Panc1 (cell line): ENCODE results near the gene PRSS16.

Experiments used
- CTCF ChIP-seq: fragments of 450-650 bp; IDR thresholded peaks from 2 replicates; pipeline ENCODE4 v1.5.1; 2017; ENCODE audit warnings: mild to moderate bottlenecking
- POLR2AphosphoS5 ChIP-seq: IDR thresholded peaks from 2 replicates; pipeline ENCODE4 v1.6.1; 2012; ENCODE audit warnings: mild to moderate bottlenecking, low read depth, low read length, moderate library complexity
- REST ChIP-seq, 2 experiments: IDR thresholded peaks; 2 replicates each; pipeline ENCODE4 v1.6.1; 2011 to 2012; ENCODE audit warnings: low read depth in 2 of 2, control low read depth in 1 of 2, low read length in 1 of 2, mild to moderate bottlenecking in 1 of 2, moderate library complexity in 1 of 2; ENCODE audit not compliant: insufficient read depth in 1 of 2
- SIN3A ChIP-seq: IDR thresholded peaks from 2 replicates; pipeline ENCODE4 v1.6.1; 2012; ENCODE audit warnings: low read depth, mild to moderate bottlenecking, low read length, moderate library complexity, borderline replicate concordance; ENCODE audit not compliant: insufficient read depth

GRCh38 chr6:27213544-27214125, 33.9 kb upstream of the PRSS16 start:
- TF ChIP-seq CTCF: no peak
- no peak for TF ChIP-seq SIN3A
- TF ChIP-seq POLR2AphosphoS5: peak; percentile 45; the same call in 1 of the 2 replicates
- no peak for TF ChIP-seq REST (IDR thresholded peaks at IDR 0.05; ENCODE audit: insufficient read depth in 1 of 2, low read depth in 2 of 2, low read length in 1 of 2)
